Measurements from ENCODE around the gene RHOBTB3.

GRCh38 chr5:95770830-95771708 is 39.9 kb downstream of the RHOBTB3 start:
- TF ChIP-seq CTCF (IDR thresholded peaks at IDR 0.05 in 2 of 3, conservative IDR thresholded peaks at IDR 0.05 in 1 of 3; ENCODE audit: control insufficient read depth in 2 of 3, extremely low read depth in 1 of 3, insufficient read depth in 1 of 3, low read depth in 3 of 3, low read length in 3 of 3): no peak
- TF ChIP-seq TAF1 (IDR thresholded peaks at IDR 0.05; ENCODE audit: borderline replicate concordance, low read depth, low read length): no peak
- TF ChIP-seq JUNB (IDR thresholded peaks at IDR 0.05): no peak
- no peak for TF ChIP-seq POLR2A (IDR thresholded peaks at IDR 0.05; ENCODE audit: low read depth, low read length)
- TF ChIP-seq MTA3 (IDR thresholded peaks at IDR 0.05; ENCODE audit: borderline replicate concordance, low read length): no peak
